Effector CD4-positive, alpha-beta T cell (primary cell): ENCODE measurements around the gene EXOC4.
"Not testable (repeated sequence)": the region's sequence is repeated elsewhere in the genome, so short reads cannot be mapped to it uniquely, and the experiment has no call there.

Experiments used
- DNase-seq: peaks from one replicate; pipeline ENCODE4 v3.0.0-alpha.2; 2020
- total RNA-seq: gene quantifications from one replicate; lab custom pipeline; 2026; lab: John Stamatoyannopoulos, UW

The EXOC4 gene
- 74.9 reads per million, percentile 77 among the genes with 10 or more reads in this experiment for total RNA-seq

GRCh38 chr7:133252858-133253518, at the start of gene EXOC4:
Gene EXOC4 (plus strand): TSS chr7:133253078.
- peak; percentile 89 for DNase-seq

DNA sequence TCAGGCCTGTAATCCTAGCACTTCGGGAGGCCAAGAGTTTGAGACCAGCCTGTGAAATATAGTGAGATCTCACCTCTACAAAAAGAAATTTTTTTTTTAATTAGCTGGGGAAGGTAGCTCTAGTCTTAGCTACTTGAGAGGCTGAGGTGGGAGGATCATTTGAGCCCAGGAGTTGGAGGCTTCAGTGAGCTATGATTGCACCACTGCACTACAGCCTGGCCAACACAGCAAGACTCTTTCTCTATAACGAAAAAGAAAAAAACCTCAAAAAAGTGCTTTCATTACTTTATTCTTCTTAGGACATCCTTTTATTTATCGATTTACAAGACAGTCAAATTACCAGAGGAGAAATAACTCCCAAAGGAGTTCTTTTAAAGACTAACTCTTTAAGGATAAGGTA, 49.4 kb upstream of the EXOC4 start:
- no peak for DNase-seq

DNA sequence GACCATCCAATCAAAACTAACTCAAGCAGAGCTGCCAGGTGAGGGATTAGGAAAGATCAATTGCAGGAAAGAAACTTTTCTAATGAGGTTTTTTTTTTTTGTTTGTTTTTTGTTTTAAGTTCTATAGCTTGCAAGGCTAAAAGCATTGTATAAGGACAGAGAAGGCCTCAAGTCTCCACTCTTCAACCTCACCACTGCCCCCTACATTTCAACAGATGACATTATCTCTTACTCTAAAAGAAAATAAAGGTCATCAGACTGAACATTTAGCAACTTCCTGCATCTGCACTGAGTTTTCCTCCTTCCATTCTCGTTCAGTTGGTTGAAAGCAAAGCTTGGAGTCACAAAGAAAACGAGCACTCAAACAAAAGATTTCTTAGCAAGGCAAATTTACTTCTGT, 45.2 kb upstream of the EXOC4 start:
- DNase-seq = no peak

DNA sequence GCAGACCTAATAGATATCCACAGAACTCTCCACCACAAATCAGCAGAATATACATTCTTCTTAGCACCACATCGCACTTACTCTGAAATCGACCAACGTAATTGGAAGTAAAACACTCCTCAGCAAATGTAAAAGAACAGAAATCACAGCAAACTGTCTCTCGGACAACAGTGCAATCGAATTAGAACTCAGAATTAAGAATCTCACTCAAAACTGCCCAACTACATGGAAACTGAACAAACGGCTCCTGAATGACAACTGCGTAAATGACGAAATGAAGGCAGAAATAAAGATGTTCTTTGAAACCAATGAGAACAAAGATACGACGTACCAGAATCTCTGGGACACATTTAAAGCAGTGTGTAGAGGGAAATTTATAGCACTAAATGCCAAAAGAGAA, 42.1 kb upstream of the EXOC4 start:
- DNase-seq = not testable (repeated sequence)

- not testable (repeated sequence) for DNase-seq
These were observed 39.1 kb upstream of the EXOC4 start for GRCh38 chr7:133213772-133214171.

- no peak for DNase-seq
These were observed 35.1 kb upstream of the EXOC4 start for GRCh38 chr7:133217773-133218172.

DNA sequence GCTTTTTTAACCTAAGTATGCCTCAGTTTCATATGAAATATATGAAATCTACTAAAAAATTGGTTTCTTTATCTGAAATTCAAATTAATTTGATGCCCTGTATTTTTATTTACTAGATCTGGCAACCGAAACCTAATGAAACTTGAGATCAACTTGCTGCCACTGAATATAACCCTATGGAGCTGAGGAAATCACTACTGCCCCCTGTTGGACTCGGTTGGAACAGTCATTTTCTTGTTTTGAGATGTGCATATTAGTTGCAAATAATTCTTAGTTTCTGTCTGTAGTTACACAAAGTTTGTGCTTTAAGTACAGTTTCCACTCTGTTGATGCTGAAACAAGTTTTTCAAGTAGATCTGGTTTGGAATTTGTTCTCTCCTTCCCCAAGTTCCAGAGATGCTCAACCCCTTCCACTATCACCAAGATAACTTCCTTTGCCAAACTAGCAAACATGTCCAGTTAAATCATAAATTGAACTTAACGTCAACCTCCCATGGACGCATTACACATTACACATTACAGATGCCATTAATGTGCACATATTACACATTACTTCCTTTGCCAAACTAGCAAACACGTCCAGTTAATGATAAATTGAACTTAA, 22.2 kb upstream of the EXOC4 start:
- DNase-seq = peak; percentile 12

GRCh38 chr7:133233142-133233541, 19.7 kb upstream of the EXOC4 start:
- DNase-seq = no peak

GRCh38 chr7:133234961-133235875, 17.7 kb upstream of the EXOC4 start:
- no peak for DNase-seq

- no peak for DNase-seq
These were observed 15.3 kb upstream of the EXOC4 start for GRCh38 chr7:133237545-133237944.

GRCh38 chr7:133240302-133240701, 12.6 kb upstream of the EXOC4 start:
- DNase-seq = no peak

DNA sequence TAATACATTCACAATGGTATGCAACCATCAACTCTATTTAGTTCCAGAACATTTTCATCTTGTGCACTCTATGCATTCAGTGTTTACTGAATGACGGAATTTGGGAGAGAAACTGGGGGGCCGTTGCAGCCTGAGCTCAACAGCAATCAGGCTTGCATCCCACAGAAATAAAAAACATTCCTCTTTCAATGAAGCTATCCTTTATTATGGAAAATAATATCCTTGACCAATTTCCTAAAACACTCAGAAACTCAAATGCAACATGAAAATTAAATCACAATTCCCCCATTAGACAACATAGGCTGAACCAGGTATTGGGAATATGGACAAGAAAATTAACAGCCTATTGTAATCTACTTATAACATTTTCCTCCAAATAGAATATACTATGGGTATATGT, 6.3 kb upstream of the EXOC4 start:
- DNase-seq = no peak

DNA sequence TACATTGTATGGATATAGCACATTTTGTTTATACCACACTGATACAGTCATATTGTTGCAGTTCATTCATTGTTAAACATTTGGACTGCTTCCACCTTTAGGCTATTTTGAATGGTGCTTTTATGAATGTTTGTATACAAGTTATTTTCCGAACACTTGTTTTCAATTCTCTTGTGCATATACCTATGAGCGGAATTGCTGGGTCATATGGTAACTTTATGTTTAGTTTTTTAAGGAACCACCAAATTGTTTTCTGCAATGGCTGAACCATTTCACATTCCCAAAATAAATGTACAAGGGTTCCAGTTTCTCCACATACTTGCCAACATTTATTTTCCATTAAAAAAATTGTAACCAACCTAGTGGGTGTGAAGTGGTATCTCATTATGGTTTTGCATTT, 4.0 kb upstream of the EXOC4 start:
- DNase-seq = no peak

GRCh38 chr7:133252506-133252857, 396 bp upstream of the EXOC4 start:
- no peak for DNase-seq

DNA sequence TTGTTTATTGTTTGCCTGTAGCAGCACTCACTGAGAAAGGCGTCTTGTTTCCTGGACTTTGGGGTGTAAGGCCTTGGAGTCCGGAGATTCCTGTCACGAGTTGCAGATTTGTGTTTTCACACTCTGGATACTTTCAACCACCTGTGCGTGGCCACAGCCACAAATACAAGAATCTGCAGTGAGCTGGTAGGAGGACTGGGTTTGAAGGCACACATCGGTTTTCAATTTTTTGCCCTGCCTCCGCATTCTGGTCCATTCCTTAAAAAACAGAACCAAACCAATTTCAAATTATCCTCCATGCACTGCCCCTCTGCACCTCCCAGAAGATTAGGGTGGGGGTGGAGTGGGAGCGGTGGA, 619 bp downstream of the EXOC4 start:
- DNase-seq = no peak

DNA sequence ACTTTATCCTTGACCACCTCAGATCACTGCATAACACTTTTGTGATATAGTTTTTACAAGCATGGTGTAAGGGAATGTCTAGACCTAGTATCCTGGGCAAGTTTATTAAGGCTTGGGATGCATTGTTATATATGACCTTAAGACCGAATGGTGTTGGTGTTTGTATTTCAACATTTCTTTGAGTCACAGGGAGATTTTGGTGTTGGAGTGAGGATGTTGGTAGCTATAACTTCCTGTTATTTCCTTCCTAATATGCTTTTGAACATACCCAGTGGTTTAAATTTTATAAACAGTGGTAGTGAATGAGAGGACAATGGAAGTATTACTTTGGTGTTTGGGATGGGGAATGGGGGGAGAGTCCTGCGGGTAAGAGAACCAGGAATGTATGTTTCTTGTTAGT, 2.6 kb downstream of the EXOC4 start:
- DNase-seq = no peak

GRCh38 chr7:133258174-133258573, 5.3 kb downstream of the EXOC4 start:
- DNase-seq = no peak

GRCh38 chr7:133265821-133266220, 12.9 kb downstream of the EXOC4 start:
- DNase-seq = no peak

DNA sequence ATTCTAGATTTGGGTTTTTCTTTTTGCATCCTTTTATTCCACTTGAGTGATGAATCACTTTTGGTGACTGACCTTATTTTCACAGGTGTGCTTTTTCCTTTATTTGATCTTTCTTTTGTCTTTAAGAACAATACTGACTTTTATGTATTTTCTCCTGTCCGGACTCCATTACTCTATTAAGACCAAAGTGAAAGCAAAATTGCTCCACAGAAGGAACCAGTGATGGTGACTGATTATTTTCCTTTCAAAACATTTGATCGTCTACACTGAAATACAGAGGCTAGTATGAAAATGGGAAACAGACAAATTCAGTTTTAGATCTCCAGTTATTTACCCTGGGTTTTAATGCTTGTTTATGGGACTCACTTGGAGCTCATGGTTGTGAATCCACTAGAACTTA, 15.5 kb downstream of the EXOC4 start:
- no peak for DNase-seq

GRCh38 chr7:133272336-133272735, 19.5 kb downstream of the EXOC4 start:
- DNase-seq = no peak

DNA sequence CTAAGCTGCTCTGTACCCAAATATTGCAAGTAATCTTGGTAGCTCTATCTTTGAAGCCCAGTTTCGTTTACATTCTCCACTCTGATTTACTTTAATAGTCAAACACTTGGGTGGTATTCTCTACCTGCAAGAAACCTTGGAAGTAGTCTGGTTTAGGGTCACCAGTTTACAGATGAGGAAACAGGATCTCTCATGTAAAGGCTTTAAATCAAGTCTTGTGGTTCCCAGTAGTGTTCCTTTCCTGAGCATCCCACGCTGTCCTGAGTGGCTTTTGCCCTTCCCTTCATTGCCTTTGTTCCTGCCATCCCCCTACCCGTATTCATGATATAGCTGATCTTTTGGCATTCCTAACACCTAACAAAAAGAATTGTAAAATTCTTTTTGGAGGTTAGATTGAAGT, 20.3 kb downstream of the EXOC4 start:
- no peak for DNase-seq

GRCh38 chr7:133274265-133274664, 21.4 kb downstream of the EXOC4 start:
- no peak for DNase-seq

DNA sequence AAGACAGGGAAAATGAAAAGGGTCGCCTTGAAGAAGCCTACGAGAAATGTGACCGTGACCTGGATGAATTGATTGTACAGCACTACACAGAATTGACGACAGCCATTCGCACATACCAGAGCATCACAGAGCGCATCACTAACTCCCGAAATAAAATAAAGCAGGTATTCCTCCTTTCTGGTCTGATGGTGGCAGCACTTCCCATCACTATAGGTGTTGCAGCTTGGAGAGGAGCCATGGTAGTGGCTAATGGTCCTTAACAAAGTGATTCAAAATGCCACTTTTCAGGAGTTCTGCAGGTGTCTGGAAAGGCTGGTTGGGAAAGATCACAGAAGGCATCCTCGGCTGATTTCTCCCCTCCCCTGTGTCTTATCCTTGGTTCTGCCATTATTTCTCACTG, 22.1 kb downstream of the EXOC4 start:
- DNase-seq = no peak
